Glomerular visceral epithelial cell (primary cell): Measurements from ENCODE around the gene VPS35L.

Experiments
- DNase-seq: peaks from one replicate; pipeline ENCODE4 v3.0.0-alpha.2; 2016; ENCODE audit errors: extremely low spot score

Gene VPS35L

GRCh38 chr16:19589771-19590302 is 34.3 kb downstream of the VPS35L start:
- no peak for DNase-seq

- DNase-seq = peak; percentile 89
Measured at GRCh38 chr16:19595043-19595767, 39.7 kb downstream of the VPS35L start.

GRCh38 chr16:19598805-19599510 is 43.5 kb downstream of the VPS35L start:
- no peak for DNase-seq

GRCh38 chr16:19599968-19600716 is 44.6 kb downstream of the VPS35L start:
- DNase-seq = no peak

- peak; percentile 27 for DNase-seq
Measured at GRCh38 chr16:19601083-19601976, 45.8 kb downstream of the VPS35L start.

- no peak for DNase-seq
Measured at GRCh38 chr16:19604911-19605310, 49.4 kb downstream of the VPS35L start.

GRCh38 chr16:19605701-19606100 is 50.2 kb downstream of the VPS35L start:
- DNase-seq = no peak

- no peak for DNase-seq
Measured at GRCh38 chr16:19607616-19608280, 52.2 kb downstream of the VPS35L start.

GRCh38 chr16:19609359-19609758 is 53.9 kb downstream of the VPS35L start:
- no peak for DNase-seq

- no peak for DNase-seq
Measured at GRCh38 chr16:19610200-19610599, 54.7 kb downstream of the VPS35L start.

- DNase-seq = no peak
Measured at GRCh38 chr16:19613834-19614233, 58.3 kb downstream of the VPS35L start.

GRCh38 chr16:19616241-19616640 is 60.7 kb downstream of the VPS35L start:
- no peak for DNase-seq

GRCh38 chr16:19618876-19619275 is 63.4 kb downstream of the VPS35L start:
- DNase-seq = no peak

- DNase-seq = no peak
Measured at GRCh38 chr16:19621445-19621844, 65.9 kb downstream of the VPS35L start.

- DNase-seq = no peak
Measured at GRCh38 chr16:19625039-19625438, 69.5 kb downstream of the VPS35L start.

GRCh38 chr16:19636436-19637267 is 81.1 kb downstream of the VPS35L start:
- no peak for DNase-seq

GRCh38 chr16:19639986-19640421 is 84.5 kb downstream of the VPS35L start:
- no peak for DNase-seq

- DNase-seq = no peak
Measured at GRCh38 chr16:19642501-19642900, 87.0 kb downstream of the VPS35L start.

GRCh38 chr16:19644877-19645276 is 89.4 kb downstream of the VPS35L start:
- DNase-seq = no peak

- no peak for DNase-seq
Measured at GRCh38 chr16:19645557-19645981, 90.1 kb downstream of the VPS35L start.
